HG03565 (cell line): ENCODE data around the gene NR2F1-AS1.
A peak's percentile ranks its signal among the peaks of the same experiment; 100 is the strongest.

Source experiments
- ATAC-seq: cut with Tn5 transposase; IDR thresholded peaks from one replicate; pipeline ENCODE4 v1.9.1; 2021; ENCODE audit warnings: mild to moderate bottlenecking, moderate library complexity; ENCODE audit not compliant: unreplicated experiment

The NR2F1-AS1 gene

DNA sequence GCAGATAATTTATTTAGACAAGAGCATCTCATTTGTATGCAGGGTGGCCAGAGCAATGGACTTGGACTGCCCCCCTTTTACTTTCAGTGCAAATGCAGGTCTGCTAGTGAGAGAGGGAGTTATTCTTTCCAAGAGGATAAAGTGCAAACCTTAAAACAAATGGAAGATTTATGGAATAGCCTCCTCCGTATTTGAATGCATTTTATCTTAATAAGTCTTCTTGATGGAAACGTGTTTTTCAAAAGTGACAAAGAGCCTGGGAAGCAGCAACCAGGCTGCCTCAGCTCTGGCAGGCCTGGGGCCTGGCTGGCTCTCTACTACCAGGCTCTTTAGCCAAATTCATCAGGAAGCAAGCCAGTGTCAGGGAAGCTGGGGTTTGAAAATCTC lies 8.8 kb upstream of the NR2F1-AS1 start:
- no peak for ATAC-seq

DNA sequence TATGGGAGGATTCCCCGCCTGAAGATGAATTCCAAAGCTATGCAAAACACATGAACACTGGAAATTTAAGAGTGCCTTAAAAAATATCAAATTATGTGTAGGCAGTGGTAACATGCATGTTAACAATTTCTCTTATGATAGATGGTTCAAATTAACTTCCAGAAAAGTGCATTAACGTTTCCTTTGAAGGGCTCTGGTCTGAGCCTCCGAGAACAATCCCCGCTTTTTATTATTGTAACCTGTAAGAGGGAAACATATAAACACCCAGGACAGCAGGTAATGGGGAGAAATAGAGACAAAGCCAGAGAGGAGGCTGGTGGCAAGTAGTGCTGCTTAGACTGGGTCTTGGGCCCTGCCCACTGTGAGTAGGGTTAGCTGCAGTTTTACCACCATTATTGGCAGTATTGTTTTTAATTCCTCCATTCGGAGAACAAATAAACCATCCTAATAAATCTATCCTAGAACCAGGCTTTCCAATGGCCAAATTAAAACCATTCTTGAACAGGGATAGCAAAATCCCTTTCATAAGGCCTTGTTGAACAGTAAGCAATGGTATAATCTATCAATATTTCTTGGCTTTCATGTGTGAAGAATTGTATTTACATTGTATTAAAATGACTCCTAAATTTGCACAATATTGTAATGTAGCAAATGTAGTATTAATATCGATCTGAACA lies 8.3 kb upstream of the NR2F1-AS1 start:
- no peak for ATAC-seq

DNA sequence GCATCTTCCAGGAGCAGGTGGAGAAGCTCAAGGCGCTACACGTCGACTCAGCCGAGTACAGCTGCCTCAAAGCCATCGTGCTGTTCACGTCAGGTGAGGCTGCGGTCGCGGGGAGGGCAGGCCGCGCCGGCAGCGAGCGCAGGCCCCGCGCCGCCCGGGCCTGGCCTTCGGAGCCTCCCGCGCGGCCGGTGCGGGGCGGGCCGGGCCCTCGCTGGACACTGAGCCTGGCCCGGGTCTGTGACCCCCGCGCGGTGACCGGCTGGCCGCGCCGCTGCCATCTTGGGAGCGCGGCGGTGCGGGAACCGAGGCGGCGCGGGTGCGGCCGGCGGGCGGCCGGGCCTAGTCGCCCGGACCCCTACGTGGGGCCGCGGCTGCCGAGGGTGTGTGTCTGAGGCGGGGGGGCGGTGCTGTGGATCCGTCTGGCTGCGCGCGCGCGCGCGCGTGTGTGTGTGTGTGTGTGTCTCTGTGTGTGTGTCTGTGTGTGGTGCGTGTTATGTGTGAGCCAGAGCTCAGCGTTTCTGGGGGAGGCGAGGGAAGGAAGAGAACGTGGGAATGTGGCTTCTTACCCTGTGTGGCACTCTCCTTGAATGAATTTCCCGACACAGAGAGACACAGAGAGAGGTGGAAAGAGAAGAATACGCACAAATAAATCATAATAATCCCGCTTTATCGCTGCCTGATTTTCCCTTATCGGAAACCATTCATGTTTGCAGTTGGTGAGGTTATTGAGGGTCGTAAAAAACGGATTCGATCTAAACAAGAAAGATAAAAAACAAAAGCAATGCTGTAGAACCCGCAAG lies 7.5 kb upstream of the NR2F1-AS1 start:
- ATAC-seq: no peak

DNA sequence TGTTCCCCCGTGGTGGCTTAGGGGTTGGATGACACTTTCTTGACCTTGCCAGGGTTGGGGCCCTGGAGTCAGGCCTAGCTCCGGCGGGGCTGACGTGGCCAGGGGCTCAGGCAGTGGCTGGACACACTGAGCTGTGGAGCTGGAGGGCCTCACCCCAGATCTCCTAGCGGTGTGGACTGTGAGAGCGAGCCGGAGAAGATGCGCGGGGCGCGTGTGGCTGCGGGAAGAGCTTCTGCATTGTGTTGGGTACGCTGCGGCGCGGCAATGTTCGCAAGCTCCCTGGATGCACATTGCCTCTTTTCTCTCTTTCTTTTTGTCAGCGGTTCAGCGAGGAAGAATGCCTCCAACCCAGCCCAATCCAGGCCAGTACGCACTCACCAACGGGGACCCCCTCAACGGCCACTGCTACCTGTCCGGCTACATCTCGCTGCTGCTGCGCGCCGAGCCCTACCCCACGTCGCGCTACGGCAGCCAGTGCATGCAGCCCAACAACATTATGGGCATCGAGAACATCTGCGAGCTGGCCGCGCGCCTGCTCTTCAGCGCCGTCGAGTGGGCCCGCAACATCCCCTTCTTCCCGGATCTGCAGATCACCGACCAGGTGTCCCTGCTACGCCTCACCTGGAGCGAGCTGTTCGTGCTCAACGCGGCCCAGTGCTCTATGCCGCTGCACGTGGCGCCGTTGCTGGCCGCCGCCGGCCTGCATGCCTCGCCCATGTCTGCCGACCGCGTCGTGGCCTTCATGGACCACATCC lies 6.8 kb upstream of the NR2F1-AS1 start:
- no peak for ATAC-seq

DNA sequence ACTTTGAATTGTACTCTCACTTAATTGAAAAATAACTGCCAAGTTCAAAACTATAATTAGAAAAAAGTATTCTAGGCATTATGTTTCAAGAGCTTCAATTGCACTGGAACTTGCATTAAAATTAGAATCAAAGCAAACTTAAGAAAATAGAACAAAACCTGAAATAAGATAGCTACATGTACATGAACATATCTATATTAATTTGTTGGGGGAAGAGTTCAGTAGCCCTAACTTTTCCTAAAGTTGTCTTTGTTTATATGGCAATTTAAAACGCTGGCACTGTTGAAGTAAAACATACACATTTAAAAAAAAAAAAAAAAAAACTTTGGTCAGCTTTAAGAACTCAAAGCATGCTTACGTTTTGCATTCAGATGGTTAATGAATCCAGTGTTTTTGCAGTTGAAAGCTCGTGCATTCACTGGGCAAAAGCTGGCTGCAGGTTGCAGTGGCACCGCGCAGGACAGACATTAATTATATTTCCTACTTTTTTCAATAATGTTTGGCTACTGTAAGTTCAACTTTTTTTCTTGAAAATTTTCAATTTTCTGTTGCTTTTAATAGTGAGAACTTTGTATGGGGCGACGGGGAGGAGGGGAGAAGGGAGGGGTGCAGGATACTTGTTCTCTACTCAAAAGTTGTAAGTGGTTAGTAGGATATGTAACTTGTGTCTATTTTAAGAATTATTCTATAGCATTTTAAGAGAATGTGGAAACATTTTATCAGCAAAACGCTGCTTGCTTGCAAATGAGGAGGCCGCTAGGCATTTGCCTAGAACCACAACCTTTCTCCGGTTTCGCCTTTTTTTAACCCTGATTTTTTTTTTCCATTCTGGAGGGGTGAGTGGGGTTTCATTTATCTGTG lies 5.9 kb upstream of the NR2F1-AS1 start:
- ATAC-seq: no peak

DNA sequence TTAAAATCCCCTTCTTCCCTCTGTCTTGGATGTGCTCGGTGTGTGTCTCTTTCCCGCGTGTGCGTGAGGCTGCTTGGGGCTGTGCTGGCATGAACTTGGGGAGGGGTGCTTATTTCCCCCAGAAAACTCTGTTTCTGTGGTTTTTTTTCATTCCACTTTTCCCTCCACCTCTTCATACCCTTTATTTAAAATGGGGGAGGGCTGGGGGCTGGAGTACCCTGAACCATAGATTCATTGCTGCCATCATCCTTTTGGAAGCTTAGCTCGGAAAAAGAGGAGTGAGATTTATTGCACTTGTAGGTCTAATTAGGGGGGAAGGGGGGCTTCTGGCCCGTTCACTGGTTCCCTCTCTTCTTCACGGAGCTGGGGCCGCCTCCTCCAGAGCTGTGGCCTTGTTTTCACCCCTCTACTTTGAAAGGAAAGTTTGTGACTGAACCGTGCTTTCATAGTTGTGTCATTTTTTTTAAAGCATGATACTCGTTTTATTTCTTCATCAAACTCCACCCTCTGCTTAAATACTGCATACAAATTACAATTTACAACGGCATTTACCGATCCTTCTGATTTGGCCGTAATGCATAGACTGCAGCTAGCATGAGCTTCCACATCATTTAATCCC lies 4.9 kb upstream of the NR2F1-AS1 start:
- no peak for ATAC-seq

DNA sequence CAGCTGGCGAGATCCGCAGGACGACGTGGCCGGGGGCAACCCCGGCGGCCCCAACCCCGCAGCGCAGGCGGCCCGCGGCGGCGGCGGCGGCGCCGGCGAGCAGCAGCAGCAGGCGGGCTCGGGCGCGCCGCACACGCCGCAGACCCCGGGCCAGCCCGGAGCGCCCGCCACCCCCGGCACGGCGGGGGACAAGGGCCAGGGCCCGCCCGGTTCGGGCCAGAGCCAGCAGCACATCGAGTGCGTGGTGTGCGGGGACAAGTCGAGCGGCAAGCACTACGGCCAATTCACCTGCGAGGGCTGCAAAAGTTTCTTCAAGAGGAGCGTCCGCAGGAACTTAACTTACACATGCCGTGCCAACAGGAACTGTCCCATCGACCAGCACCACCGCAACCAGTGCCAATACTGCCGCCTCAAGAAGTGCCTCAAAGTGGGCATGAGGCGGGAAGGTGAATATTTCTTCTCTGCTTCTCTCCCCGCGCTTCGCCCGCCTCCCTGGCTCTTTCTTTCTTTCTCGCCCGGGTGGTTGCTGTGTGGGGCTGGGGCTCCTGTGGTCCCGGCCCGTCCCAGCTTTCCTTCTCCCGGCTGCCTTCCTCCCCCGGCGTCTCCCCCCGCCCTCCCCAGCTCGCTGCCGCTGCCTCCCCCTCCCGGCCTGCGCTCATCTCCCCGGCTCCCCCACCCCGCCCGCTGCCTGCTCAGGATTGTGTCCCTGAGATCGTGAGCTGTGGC lies 4.2 kb upstream of the NR2F1-AS1 start:
- no peak for ATAC-seq

DNA sequence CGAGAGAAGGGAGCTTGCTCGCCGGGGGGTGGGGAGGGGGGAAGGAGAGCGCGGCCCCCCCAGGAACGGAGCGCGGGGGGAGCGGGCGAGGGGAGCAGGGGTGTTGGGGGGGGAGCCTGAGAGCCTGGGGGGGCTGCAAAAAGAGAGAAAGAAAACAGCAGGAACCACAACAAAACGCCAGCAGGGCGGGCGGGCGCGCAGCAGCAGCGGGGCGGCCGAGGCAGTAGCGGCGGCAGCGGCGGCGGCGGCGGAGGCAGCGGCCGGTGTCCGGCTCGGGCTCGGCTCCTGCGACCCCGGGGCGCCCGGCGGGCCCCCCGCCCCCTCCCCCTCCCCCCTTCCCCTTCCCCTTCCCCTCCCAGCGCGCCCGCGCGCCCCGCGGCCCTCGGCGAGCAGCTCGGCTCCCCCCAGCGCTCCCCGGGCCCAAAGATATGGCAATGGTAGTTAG lies 3.6 kb upstream of the NR2F1-AS1 start:
- no peak for ATAC-seq

DNA sequence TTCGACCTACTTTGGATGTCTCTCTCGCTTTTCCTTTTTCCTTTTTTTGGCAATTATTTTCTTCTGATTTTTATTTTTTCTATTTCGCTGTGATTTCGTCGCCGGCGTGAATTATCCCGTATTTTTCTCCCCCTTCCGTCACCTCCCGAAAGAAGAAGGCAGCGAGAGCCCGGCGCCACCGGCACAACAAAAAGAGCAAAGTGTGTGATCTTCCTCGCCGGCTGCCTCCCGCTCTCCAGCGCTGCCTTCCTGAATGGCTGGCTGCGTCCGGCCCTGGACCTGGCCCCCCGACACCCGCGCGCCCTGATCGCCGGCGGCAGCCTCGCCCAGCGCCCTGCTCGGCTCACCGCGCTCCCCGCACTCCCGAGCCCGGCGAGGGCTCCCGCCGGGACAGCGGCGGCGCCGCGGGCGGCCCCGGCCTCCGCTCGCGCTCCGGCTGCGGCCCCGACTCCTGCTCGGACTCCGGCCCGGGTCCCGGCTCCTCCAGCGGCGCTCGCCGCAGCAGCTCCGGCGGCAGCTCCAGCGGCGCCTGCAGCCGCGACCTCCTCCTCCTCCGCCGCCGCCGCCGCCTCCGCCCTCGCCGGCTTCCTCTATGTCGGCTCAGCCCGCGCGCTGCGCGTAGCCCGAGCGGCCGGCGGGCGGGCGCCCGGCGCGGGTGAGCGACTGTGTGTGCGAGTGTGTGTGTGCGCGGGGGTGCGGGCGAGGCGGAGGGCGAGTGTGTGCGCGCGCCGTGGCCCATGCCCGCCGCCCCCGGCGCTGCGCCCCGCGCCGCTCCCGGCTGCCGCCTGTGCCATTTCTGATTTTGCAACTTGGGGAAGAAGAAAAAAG lies 3.0 kb upstream of the NR2F1-AS1 start:
- peak; percentile 27 for ATAC-seq

DNA sequence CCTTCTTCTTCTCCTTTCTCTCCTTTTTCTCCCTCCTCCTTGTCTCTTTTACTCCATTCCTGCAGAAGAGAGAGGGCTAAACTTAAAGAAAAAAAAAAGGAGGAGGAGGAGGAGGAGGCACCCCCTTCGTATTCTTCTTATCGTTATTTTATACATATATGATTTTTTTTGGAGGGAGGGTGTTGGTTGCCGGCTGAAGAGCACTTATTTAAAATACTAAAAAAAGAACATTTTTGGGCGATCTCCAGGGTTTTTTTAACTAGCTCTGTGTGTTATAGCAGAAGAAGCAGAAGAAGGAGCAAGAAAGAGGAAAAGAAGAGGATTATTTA lies 2.4 kb upstream of the NR2F1-AS1 start:
- ATAC-seq: no peak

DNA sequence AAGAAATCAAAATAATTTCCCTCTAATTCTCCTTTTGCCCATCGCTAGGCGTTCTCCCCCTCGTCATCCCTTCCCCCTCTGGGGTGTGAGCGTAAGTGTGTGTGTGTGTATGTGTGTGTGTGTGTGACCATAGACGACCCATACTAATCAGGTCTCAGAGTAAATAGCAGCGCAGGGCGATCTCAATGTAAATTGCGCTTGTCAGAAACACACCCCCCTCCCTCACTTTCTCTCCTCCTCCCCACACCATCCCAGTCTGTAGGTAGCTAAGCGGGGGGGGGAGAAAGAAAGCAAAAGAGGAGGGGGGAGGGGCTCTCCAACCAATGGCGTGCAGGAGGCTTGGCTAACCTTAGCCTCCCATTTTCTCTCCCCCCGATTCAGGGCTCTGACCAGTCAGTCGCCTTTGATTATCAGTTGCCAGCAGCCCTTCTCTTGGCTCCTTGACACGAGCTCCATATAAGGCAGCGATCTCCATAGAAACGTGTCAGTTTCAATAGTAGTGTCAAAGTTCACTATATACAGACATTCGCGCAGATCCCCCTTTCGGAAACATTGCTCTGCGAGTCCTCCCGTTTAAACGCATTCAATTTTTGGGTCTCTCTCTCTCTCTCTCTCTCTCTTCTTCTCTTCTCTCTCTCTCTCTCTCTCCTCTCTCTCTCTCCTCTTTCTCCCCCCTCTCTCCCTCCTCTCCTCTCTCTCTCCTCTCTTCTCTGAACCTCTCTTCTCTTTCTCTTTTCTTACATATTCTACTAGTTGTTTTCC lies 1.8 kb upstream of the NR2F1-AS1 start, which contains the start of gene NR2F1:
Gene NR2F1, plus strand, starts transcription at position 546 of the 762 bp plus-strand sequence. CDS start 1,802 bp downstream, outside the sequence.
- no peak for ATAC-seq

DNA sequence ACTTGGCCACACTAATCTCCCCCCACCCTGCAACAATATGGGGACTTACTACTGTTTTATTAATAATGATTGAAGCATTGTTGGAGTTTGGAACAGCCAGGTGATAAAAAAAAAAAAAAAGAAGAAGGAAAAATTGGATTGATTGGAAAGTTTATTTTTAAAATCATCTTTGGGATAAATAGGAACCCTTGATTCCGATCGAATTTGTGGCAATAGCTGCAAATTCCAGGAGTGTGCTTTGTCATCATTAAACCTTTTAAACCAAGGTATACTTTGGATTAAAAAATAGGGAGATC lies 1.1 kb upstream of the NR2F1-AS1 start:
- no peak for ATAC-seq

DNA sequence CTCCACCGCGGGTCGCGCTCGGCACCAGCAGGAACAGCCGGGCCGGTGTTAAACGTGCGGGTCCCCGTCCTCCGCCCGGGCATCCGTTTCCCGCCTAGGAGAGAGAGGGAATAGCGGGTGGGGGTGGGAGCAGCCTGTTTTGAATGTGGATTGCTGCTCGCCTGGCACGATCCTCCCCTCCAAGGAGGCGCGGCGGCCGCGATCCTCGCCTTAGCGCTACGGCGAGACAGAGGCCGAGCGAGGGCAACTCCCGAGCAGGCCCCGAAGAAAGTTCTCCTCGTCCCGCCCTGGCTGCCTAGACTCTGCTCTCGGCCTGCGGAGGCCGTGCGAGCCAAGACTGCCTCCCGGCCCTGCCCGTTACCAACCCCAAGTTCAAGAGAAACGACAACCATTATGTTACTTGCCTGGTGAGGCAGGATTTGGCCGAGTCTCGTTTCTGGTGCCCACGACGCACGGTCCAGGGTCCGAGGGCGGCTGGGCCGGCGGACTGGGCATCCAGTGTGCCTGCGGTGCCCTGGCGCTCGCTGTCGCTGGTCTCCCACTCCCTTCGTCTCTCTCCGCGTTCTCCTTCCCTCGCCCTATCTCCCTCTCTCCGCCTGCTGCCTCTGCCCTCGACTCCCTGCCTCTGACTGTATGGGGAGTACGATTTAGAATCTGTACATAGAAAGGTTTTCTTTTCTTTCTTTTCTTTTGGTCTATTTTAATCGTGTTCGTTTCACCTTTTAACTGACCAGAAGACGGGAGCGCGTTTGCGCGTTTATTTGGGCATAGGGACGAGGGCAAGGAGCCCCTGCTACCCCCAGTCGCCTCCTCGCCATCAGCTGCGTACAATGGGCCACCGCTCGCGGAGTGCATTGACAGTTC lies 724 bp downstream of the NR2F1-AS1 start:
- ATAC-seq: no peak

DNA sequence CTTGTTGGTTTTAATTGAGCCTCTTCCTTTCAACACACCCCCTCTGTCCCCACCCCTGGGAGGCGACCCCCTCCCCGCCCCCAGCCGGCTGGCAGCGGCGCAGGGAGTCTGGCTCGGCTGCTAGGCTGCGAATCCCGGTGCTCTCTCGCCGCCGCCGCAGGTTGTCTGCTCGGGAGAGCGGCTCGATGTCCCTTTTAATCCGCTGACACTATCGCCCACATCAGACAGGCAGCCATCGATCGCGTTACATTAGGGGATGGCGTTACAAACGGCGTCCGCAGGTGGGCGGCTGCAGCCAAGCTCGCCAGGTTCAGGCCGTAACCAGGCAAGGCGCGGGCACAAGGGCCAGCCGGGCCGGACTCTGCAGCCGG lies 1.3 kb downstream of the NR2F1-AS1 start:
- ATAC-seq: no peak

DNA sequence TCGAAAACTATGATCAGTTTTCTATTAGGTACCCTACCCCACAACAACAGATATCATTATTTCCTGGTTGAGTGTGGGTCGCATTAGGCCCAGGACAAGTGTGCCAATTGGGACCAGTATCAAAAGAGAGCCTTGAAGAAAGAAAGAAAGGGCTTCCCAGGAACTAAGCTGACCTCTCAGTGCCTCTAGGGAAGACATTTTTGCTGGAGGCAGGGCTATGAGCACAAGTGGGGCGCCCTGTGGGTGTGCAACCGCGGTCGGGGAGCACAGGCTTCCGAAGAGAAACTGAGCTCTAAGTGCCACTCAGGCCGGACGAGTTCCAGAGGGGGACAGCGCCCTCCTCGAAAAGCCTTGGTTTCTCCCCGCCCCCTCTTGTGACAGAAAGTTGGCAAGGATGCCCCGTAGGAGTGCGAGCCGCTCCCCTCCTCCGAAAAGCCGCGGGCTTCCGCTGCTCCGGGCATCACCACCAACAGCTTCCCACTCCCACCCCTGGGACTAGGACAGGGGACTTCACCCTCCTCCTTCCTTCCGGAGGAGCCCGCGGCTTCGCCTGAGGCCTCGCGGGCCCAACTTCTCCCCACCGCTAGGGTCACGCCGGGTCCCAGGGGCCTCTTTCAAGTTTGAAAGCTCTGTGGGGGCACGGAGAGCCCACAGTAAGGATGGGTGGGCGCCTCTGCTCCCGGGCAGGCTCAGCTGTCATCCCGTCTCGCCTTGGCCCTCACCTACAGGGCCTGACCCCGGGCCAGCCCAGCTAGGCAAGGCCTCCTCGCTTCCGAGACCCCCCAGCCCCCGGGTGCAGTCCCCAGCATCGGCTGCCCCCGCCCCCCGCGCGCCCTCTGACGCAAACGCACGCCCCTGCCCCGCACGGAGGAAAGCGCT lies 2.0 kb downstream of the NR2F1-AS1 start:
- ATAC-seq: no peak
